Neural progenitor cell (in vitro differentiated cells): Measurements from ENCODE around the gene WBP1L. TPM values are rescaled to one million over a fixed set of nuclear protein-coding genes. Genes with fewer than 3 reads are reported as not detected.
A peak's percentile ranks its signal among the peaks of the same experiment; 100 is the strongest.

Experiments
- DNase-seq: peaks from one replicate; pipeline ENCODE4 v3.0.0-alpha.2; 2016; ENCODE audit warnings: low spot score
- H2AFZ ChIP-seq: fragments of 200-600 bp; sonication (generic); replicated peaks from 2 replicates; pipeline ENCODE4 v1.6.1; 2016; ENCODE audit warnings: antibody characterized with exemption
- H3F3A ChIP-seq: fragments of 200-600 bp; sonication (generic); 2 replicates; pipeline ENCODE4 v1.6.1; 2016; ENCODE audit warnings: antibody characterized with exemption, low read depth
- H3K27ac ChIP-seq: fragments of 200-600 bp; sonication (generic); 2 replicates; pipeline ENCODE4 v1.5.1; 2016; ENCODE audit warnings: mild to moderate bottlenecking
- H3K27me3 ChIP-seq: fragments of 200-600 bp; sonication (generic); 2 replicates; pipeline ENCODE4 v1.6.1; 2016; ENCODE audit warnings: mild to moderate bottlenecking, moderate library complexity
- H3K36me3 ChIP-seq: fragments of 200-600 bp; sonication (generic); 2 replicates; pipeline ENCODE4 v1.5.1; 2016
- H3K4me1 ChIP-seq: fragments of 200-600 bp; sonication (generic); 2 replicates; pipeline ENCODE4 v1.6.1; 2016; ENCODE audit warnings: mixed run types
- H3K4me2 ChIP-seq: fragments of 200-600 bp; sonication (generic); 2 replicates; pipeline ENCODE4 v1.6.1; 2016
- H3K4me3 ChIP-seq: fragments of 200-600 bp; sonication (generic); 2 replicates; pipeline ENCODE4 v1.5.1; 2016
- H3K79me2 ChIP-seq: fragments of 200-600 bp; sonication (generic); 2 replicates; pipeline ENCODE4 v1.6.1; 2016; ENCODE audit warnings: low read depth
- H3K9ac ChIP-seq: fragments of 200-600 bp; sonication (generic); 2 replicates; pipeline ENCODE4 v1.6.1; 2016
- H3K9me3 ChIP-seq: fragments of 200-600 bp; sonication (generic); 2 replicates; pipeline ENCODE4 v1.5.1; 2016; ENCODE audit warnings: low read depth
- H4K20me1 ChIP-seq: fragments of 200-600 bp; sonication (generic); 2 replicates; pipeline ENCODE4 v1.6.1; 2016; ENCODE audit warnings: low read depth
- H3K27ac Mint-ChIP-seq: 3 replicates; pipeline ENCODE4 v1.8.0; 2021; ENCODE audit warnings: mixed read lengths
- H3K27me3 Mint-ChIP-seq: 2 replicates; pipeline ENCODE4 v1.8.0; 2022; ENCODE audit warnings: low read depth, mild to moderate bottlenecking, inconsistent platforms, moderate library complexity, mixed read lengths; ENCODE audit not compliant: insufficient read depth
- H3K36me3 Mint-ChIP-seq: 3 replicates; pipeline ENCODE4 v1.8.0; 2021; ENCODE audit warnings: mixed read lengths
- H3K4me1 Mint-ChIP-seq: 3 replicates; pipeline ENCODE4 v1.8.0; 2021; ENCODE audit warnings: mixed read lengths
- H3K4me3 Mint-ChIP-seq: 3 replicates; pipeline ENCODE4 v1.8.0; 2021; ENCODE audit warnings: mild to moderate bottlenecking, moderate library complexity, mixed read lengths
- H3K9me3 Mint-ChIP-seq: 3 replicates; pipeline ENCODE4 v1.8.0; 2020; ENCODE audit warnings: mixed read lengths
- EZH2 ChIP-seq: fragments of 200-600 bp; sonication (generic); IDR thresholded peaks from 2 replicates; pipeline ENCODE4 v1.6.1; 2017; ENCODE audit warnings: antibody characterized with exemption, mild to moderate bottlenecking, moderate library complexity
- EZH2phosphoT487 ChIP-seq: fragments of 200-600 bp; sonication (generic); IDR thresholded peaks from 2 replicates; pipeline ENCODE4 v1.6.1; 2017; ENCODE audit warnings: antibody characterized with exemption
- total RNA-seq: library from RNA; depleted of rRNA; stranded (reverse); fragments of >200 nt; gene quantifications from 2 replicates; pipeline ENCODE4 v1.2.3, GENCODE V29; 2015; ENCODE audit warnings: low replicate concordance
- TF ChIP-seq, protein P1 (sequence below): fragments of 200-600 bp; sonication (generic); IDR thresholded peaks from 2 replicates; pipeline ENCODE4 v1.5.1; 2017; ENCODE audit warnings: antibody characterized with exemption, mild to moderate bottlenecking

The WBP1L gene
- total RNA-seq, 1 donor from 2014 or later: 21.1 TPM

DNA sequence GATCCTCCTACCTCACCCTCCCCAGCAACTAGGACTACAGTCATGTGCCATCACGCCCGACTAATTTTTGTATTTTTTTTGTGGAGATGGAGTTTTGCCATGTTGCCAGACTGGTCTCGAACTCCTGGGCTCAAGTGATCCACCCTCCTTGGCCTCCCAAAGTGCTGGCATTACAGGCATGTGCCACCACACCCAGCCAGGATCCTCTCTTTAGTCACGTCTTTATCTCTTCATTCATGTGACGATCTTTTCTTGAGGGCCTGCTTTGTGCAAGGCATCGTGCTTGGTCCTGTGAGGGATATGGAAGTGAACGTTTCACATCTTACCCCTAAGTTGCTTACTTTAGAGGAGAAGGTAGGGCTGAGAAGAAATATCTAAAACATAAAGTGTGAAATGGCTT lies 21.6 kb downstream of the WBP1L start:
- Histone ChIP-seq H3K27ac (no peak overlapping the region), H3K4me2 (no peak overlapping the region), H4K20me1 (no peaks in the 10 kb centered on the region), H3K79me2 (no peaks in the 10 kb centered on the region), H3K36me3 (no peaks in the 10 kb centered on the region), H2AFZ (no peak overlapping the region), H3K9ac (no peak overlapping the region), H3F3A (peaks cover 7% of the 10 kb centered on the region), H3K4me3 (no peak overlapping the region), H3K4me1 (peaks cover 13% of the 10 kb centered on the region), H3K9me3 (no peaks in the 10 kb centered on the region), H3K27me3 (no peaks in the 10 kb centered on the region)
- no peaks in the 10 kb centered on the region for H3K27me3 Mint-ChIP-seq
- H3K4me1 Mint-ChIP-seq: peaks cover 11% of the 10 kb centered on the region
- peak overlapping the region; percentile 4 for H3K27ac Mint-ChIP-seq
- H3K4me3 Mint-ChIP-seq: peak overlapping the region; percentile 18
- H3K9me3 Mint-ChIP-seq: no peaks in the 10 kb centered on the region
- DNase-seq: no peak
- peaks cover 10% of the 10 kb centered on the region for H3K36me3 Mint-ChIP-seq
- TF ChIP-seq, protein P1, sequence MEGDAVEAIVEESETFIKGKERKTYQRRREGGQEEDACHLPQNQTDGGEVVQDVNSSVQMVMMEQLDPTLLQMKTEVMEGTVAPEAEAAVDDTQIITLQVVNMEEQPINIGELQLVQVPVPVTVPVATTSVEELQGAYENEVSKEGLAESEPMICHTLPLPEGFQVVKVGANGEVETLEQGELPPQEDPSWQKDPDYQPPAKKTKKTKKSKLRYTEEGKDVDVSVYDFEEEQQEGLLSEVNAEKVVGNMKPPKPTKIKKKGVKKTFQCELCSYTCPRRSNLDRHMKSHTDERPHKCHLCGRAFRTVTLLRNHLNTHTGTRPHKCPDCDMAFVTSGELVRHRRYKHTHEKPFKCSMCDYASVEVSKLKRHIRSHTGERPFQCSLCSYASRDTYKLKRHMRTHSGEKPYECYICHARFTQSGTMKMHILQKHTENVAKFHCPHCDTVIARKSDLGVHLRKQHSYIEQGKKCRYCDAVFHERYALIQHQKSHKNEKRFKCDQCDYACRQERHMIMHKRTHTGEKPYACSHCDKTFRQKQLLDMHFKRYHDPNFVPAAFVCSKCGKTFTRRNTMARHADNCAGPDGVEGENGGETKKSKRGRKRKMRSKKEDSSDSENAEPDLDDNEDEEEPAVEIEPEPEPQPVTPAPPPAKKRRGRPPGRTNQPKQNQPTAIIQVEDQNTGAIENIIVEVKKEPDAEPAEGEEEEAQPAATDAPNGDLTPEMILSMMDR: no peak
- TF ChIP-seq EZH2 (no peak), EZH2phosphoT487 (no peak)

- H3K4me1 Mint-ChIP-seq: peaks cover 16% of the 10 kb centered on the region
Observed at GRCh38 chr10:102767428-102768160, 23.8 kb downstream of the WBP1L start.

GRCh38 chr10:102769375-102770107 lies 25.8 kb downstream of the WBP1L start:
- H3K27ac Mint-ChIP-seq: no peak overlapping the region
- H3K4me3 ChIP-seq: no peak overlapping the region
- H2AFZ ChIP-seq: no peak overlapping the region
- H3K27me3 Mint-ChIP-seq: peaks cover 3% of the 10 kb centered on the region
- H3K4me2 ChIP-seq: no peak overlapping the region
- TF ChIP-seq EZH2phosphoT487: no peak
- TF ChIP-seq, protein P1: no peak
- TF ChIP-seq EZH2: no peak
- H3K4me1 ChIP-seq: peaks cover 13% of the 10 kb centered on the region
- no peak for DNase-seq
- H3K9me3 ChIP-seq: no peaks in the 10 kb centered on the region
- no peak overlapping the region for H3K9ac ChIP-seq
- peaks cover 34% of the 10 kb centered on the region for H3K4me1 Mint-ChIP-seq
- H3K4me3 Mint-ChIP-seq: no peak overlapping the region
- H3K36me3 ChIP-seq: no peaks in the 10 kb centered on the region
- peaks cover 6% of the 10 kb centered on the region for H3K36me3 Mint-ChIP-seq
- no peaks in the 10 kb centered on the region for H3K9me3 Mint-ChIP-seq
- no peaks in the 10 kb centered on the region for H3K79me2 ChIP-seq
- no peak overlapping the region for H3K27ac ChIP-seq
- peaks cover 7% of the 10 kb centered on the region for H3F3A ChIP-seq
- H4K20me1 ChIP-seq: no peaks in the 10 kb centered on the region
- H3K27me3 ChIP-seq: no peaks in the 10 kb centered on the region

More at GRCh38 chr10:102767428-102768160, 23.8 kb downstream of the WBP1L start:
- H2AFZ ChIP-seq: no peak overlapping the region
- H3K9ac ChIP-seq: no peak overlapping the region
- DNase-seq: no peak
- Mint-ChIP-seq H3K4me3 (no peak overlapping the region), H3K9me3 (no peaks in the 10 kb centered on the region), H3K27me3 (peaks cover 3% of the 10 kb centered on the region), H3K36me3 (peaks cover 6% of the 10 kb centered on the region), H3K27ac (no peak overlapping the region)
- H3F3A ChIP-seq: peaks cover 7% of the 10 kb centered on the region
- no peaks in the 10 kb centered on the region for H3K27me3 ChIP-seq
- no peaks in the 10 kb centered on the region for H3K9me3 ChIP-seq
- no peaks in the 10 kb centered on the region for H3K36me3 ChIP-seq
- peaks cover 13% of the 10 kb centered on the region for H3K4me1 ChIP-seq
- TF ChIP-seq, protein P1: no peak
- no peak for TF ChIP-seq EZH2
- TF ChIP-seq EZH2phosphoT487: no peak
- H3K4me2 ChIP-seq: no peak overlapping the region
- no peaks in the 10 kb centered on the region for H3K79me2 ChIP-seq
- H3K4me3 ChIP-seq: no peak overlapping the region
- H4K20me1 ChIP-seq: no peaks in the 10 kb centered on the region
- H3K27ac ChIP-seq: no peak overlapping the region
